GM12872 (cell line): ENCODE measurements around the gene ELOVL6.

Experiments used
- TF ChIP-seq, protein P1 (sequence below): IDR thresholded peaks from 3 replicates; pipeline ENCODE4 v1.5.1; 2011; ENCODE audit warnings: low read depth, mild to moderate bottlenecking, low read length, moderate library complexity; ENCODE audit not compliant: insufficient read depth

The ELOVL6 gene

GRCh38 chr4:110164856-110165255 lies 33.6 kb downstream of the ELOVL6 start:
- TF ChIP-seq, protein P1, sequence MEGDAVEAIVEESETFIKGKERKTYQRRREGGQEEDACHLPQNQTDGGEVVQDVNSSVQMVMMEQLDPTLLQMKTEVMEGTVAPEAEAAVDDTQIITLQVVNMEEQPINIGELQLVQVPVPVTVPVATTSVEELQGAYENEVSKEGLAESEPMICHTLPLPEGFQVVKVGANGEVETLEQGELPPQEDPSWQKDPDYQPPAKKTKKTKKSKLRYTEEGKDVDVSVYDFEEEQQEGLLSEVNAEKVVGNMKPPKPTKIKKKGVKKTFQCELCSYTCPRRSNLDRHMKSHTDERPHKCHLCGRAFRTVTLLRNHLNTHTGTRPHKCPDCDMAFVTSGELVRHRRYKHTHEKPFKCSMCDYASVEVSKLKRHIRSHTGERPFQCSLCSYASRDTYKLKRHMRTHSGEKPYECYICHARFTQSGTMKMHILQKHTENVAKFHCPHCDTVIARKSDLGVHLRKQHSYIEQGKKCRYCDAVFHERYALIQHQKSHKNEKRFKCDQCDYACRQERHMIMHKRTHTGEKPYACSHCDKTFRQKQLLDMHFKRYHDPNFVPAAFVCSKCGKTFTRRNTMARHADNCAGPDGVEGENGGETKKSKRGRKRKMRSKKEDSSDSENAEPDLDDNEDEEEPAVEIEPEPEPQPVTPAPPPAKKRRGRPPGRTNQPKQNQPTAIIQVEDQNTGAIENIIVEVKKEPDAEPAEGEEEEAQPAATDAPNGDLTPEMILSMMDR, result no peak

GRCh38 chr4:110164251-110164650 lies 34.2 kb downstream of the ELOVL6 start:
- TF ChIP-seq, protein P1, result no peak

- TF ChIP-seq, protein P1, result no peak
Observed at GRCh38 chr4:110163327-110164069, 34.9 kb downstream of the ELOVL6 start.

- TF ChIP-seq, protein P1, result no peak
Observed at GRCh38 chr4:110160618-110161017, 37.8 kb downstream of the ELOVL6 start.

GRCh38 chr4:110159541-110159940 lies 38.9 kb downstream of the ELOVL6 start:
- TF ChIP-seq, protein P1, result no peak

- TF ChIP-seq, protein P1, result no peak
Observed at GRCh38 chr4:110157580-110157979, 40.8 kb downstream of the ELOVL6 start.

GRCh38 chr4:110156442-110156841 lies 42.0 kb downstream of the ELOVL6 start:
- TF ChIP-seq, protein P1, result no peak

DNA sequence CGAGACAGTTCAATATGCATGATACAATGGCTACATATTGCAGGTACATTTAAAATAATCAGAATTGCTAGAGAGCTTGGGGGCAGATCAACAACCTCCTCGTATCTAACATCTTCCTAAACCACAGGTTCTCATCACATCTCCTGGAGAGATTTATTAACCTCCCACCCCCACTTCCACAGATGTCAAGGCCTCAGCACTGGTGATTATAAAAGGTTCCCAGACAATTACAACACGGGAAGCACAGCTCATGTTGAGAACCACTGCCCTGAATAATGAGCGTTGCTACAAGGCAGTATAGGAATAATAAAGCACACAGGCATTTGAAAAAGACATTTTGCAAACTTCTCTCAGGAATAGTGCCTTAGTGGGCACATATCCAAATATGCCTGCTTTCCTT lies 42.8 kb downstream of the ELOVL6 start:
- TF ChIP-seq, protein P1, result no peak
